NCI-H446 treated with DMSO at 0.1 percent for 48 hours (cell line): ENCODE data around the gene ADGRF5.

Source experiments
- DNase-seq: peaks from one replicate; lab custom pipeline; 2025; lab: John Stamatoyannopoulos, UW

Gene ADGRF5

GRCh38 chr6:46921731-46922130, at the start of gene ADGRF5:
TSS of gene ADGRF5 (minus strand) at chr6:46921938. CDS start at chr6:46906762, 15,176 bp downstream.
- DNase-seq: no peak

DNA sequence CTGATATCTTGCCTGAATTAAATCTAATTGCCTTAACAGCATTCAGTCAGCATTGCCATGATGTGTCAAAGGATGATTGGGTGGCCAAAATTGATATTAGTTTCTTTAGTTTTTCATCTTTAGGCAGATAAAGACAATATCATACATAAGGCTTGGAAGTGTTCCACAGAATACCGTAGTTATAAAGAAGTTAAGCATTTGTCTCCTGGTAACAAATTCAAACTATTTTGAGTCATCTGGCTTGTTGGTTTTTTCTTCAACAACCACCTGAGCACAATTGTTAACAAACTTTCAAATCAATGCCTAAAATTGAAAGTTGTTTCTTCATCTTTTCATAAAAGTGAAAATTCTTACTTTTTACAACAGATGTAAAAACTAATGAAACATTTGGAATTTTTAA, 47.5 kb upstream of the ADGRF5 start:
- DNase-seq: no peak

DNA sequence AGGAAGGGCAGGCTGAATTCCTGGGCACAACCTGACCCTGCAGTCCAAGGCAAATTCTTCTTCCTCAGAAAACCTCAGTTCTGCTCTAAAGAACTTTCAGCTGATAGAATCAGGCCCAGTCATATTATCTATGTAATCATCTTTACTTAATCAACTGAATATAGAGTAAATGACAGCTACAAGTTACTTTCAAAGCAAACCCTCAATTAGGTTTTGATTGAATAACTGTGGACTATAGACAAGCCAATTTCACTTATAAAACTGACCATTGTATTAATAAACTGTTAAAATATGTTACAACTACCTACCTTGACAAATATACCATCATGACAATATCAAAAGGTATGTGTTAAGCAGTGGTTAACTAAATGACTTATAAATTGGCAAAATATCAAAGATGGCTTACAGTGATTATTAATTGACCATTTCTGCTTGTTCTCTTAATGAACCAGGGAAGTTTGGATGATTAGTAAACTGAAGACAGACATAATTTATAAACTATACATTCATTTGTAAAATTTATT, 46.1 kb upstream of the ADGRF5 start:
- DNase-seq: no peak

DNA sequence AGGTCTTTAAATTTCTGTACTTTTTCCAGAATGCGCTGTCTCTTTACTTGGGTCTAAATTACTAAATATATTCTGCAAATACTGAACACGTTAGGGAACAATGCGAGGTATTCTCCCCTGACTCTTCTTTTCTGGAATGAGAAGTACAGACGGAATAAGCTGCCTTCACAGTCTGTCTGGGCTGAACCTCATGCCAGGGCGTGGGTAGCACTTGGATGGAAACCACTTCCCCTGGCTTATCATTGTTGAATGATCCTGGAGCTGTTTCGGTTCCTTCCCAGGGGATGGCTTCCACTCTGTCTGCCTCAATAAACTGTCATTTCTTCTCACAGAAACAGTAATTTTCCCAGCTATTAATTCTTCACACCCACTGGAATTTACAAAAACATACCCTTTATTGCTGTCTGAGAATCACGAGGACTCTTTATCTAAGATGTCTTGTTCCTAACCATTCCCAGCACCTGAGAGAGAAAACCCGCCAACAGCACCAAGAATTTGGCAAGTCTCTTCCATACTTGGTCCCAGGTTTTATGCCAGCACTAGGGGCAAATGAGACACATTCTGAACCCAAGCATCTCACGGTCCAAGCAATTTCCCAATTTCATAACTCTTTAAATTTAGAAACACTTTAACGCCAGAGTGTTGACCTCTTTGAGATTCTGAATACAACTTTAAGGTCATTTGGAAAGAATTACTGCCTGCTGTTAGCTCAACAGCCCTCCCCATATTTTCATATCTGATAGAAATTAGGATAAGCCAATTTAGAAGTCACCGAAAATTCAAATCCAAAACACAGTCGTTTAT, 43.2 kb upstream of the ADGRF5 start:
- DNase-seq: no peak

DNA sequence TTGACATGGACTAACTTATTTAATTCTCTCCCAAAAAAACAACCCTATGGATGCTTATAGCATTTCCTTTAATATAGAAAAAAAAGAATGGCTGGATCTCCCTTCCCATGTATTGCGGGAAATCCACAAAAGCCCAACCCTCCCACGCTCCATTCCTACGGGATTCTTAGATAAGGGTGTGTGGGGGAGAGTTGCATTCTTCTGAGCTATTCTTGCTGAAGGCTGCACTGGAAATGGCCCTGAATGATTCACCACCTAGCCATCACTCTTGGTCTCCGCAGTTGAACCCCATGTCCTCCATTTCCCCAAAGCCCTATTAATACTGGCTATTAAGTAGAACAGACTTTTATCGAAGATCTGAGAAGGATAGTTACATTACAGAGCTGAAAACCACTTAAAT, 41.9 kb upstream of the ADGRF5 start:
- DNase-seq: no peak

DNA sequence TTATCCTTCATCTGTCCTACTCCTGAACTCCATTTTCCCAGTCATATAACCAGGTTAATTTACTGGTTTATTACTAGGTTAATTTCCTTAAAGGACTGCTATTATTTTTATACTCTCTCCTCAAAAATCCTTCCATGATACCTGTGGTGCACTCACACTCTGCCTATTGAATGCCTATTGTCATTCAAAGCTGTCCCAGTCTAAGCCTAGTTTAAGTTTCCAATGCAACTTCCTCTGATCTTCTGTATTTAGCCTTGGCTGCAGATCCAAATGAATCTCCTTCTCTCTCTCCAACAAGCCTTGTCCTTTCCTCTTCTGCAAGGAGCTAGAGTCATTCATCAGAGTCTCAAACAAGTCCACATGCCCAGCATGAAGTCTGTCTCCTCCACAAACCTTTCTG, 41.3 kb upstream of the ADGRF5 start:
- no peak for DNase-seq

DNA sequence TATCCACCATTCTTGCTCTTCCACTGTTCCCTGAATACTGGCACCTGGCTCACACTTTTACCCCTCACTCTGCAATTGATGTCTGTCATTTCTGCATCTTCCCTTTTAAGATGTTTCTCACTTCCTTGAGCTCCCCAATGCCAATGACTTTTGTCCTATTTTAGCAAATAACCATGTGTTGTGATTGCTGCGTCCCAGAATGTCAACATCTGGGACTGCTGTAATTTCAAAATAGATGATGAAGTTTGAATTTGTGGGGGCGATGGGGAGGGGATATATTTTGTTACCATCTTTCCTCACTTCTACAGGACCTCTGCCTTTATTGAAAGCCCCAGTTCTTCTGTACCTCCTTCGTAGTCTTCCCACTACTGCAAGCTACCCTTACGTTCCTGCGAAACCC, 40.0 kb upstream of the ADGRF5 start:
- no peak for DNase-seq

- DNase-seq: no peak
Observed at GRCh38 chr6:46961232-46961631, 39.5 kb upstream of the ADGRF5 start.

DNA sequence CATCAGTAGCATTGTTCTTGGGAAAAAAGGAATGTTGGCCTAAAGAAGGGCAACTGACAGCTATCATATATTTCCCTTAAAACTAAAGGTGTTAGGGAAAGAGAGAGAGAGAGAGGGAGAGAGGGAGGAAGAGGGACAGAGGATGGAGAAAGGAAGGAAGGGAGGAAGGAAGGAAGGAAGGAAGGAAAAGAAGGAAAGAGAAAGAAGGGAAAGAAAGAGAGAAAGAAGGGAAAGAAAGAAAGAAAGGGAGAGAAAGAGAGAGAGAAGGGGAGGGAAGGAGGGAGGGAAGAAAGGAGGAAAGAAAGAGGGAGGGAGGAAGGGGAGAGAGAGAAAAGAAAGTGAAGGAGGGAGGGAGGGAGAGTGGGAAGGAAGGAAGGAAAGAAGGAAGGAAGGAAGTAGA, 37.7 kb upstream of the ADGRF5 start:
- no peak for DNase-seq

DNA sequence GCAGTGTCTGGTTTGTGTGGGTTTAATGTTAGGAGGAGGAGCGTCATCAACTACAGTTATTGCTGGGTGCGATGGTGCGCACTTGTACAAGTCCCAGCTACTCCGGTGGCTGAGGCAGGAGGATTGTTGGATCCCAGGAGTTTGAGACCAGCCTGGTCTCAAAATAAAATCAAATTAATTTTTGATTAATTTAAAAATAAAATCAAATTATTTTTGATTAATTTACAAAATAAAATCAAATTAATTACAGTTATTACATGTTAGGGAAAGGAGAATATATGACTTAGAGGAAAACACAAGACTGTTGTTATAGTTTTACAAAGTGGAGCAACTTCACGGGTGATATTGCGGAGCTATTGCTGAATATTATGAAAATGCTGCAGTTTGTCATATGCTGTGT, 34.7 kb upstream of the ADGRF5 start:
- no peak for DNase-seq

- no peak for DNase-seq
Observed at GRCh38 chr6:46954837-46955451, 33.2 kb upstream of the ADGRF5 start.

GRCh38 chr6:46953921-46954320, 32.2 kb upstream of the ADGRF5 start:
- no peak for DNase-seq

DNA sequence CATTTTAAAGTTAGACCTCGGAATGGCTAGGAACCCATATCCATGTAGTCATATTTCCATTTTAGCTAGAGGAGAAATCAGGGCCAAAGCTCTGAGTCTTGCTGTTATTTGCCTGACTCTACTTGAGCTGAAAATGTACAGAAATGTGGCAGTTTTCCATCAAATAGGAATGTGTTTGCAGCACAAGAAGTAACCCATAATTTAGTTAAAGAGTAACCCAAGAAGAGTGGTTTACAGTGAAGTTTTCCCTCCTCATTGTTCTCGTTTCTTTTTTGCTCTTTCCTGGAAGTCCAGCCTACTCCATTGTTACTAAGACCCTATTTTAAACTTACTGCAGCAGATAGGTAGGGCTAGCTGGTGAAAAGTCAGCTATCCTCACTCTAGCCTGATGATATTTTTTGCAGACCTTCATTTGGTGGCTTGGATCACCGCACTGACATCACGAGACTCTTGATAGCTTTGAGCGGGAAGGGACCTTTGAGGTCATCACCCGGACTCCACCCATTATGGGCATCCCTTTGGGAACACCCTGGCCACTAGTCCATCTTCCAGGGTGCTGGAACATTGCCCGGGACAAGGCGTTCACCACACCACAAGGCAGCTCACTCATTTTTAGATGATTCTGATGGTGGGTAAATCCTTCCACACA, 28.0 kb upstream of the ADGRF5 start:
- no peak for DNase-seq

DNA sequence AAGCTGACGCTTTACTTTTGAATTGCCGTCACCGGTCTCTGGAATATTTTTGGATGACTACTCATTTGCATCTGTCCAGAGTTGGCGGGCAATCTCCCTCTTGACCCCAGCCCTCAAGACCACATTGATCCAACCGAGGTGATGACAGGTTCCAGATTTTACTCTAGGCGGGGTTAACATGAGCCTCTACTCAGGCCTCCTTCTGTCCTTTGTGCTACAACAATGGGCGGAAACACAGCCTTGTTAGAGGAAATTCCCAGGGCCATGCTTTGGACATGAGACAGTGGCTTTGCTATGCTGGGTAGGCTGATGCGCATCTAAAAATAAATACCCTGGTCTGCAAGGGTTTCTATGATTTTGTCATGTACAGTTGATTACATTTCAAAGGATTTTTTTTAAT, 27.0 kb upstream of the ADGRF5 start:
- no peak for DNase-seq

- DNase-seq: no peak
Observed at GRCh38 chr6:46947497-46947896, 25.8 kb upstream of the ADGRF5 start.

- DNase-seq: no peak
Observed at GRCh38 chr6:46940433-46941226, 18.9 kb upstream of the ADGRF5 start.

DNA sequence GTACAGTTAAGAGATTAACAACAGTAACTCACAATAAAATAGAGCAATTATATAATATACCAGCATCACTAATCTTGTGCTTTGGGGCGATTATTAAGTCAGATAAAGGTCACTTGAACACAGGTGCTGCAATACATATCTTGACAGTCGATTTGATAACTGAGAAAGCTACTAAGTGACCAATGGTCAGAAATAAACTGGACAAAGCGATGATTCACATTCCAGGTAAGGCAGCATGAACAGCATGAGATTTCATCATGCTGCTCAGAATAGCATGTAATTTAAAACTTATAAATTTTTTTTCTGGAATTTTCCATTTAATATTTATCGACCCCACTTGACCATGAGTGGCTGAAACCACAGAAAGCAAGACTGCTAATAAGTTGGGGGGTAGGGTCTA, 15.9 kb upstream of the ADGRF5 start:
- no peak for DNase-seq

GRCh38 chr6:46935687-46936086, 13.9 kb upstream of the ADGRF5 start:
- no peak for DNase-seq

- DNase-seq: no peak
Observed at GRCh38 chr6:46933751-46934150, 12.0 kb upstream of the ADGRF5 start.

GRCh38 chr6:46932526-46933319, 11.0 kb upstream of the ADGRF5 start:
- DNase-seq: no peak

- DNase-seq: no peak
Observed at GRCh38 chr6:46931416-46931815, 9.7 kb upstream of the ADGRF5 start.
